ENCODE measurements around the gene FXYD4. TPM values are rescaled to one million over a fixed set of nuclear protein-coding genes. Genes with fewer than 3 reads are reported as not detected.
"Not testable (repeated sequence)": the region's sequence is repeated elsewhere in the genome, so short reads cannot be mapped to it uniquely, and the experiment has no call there.

Gene FXYD4
- total and polyA plus RNA-seq, 2 experiments from 2014 or later, result not detected

DNA sequence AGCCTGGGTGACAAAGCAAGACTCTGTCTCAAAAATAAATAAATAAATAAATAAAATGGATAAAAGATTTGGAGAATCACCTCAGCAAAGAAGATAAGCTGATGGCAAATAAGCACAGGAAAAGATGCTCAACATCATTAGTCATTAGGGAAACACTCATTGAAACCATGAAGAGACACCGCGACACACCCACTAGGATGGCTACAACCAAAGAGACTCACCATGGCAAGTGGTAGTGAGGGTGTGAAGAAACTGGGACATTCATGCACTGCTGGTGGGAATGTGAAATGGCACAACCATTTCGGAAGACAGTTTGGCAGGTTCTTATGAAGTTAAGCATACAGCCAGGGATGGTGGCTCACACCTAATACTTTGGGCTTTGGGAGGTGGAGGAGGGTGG lies 37.8 kb upstream of the FXYD4 start:
- Histone ChIP-seq H3K4me2 (ENCODE audit: unreplicated experiment) (no peak overlapping the region), H2AFZ (no peak overlapping the region), H3K4me1 (ENCODE audit: insufficient read depth) (no peaks in the 10 kb centered on the region), H3K4me3 (no peak overlapping the region), H3F3A (ENCODE audit: insufficient read depth) (no peaks in the 10 kb centered on the region), H3K27me3 (replicated peaks; ENCODE audit: insufficient read depth) (peaks cover 6% of the 10 kb centered on the region; the same call in 1 of the 2 replicates), H3K9me2 (ENCODE audit: insufficient read depth) (no peaks in the 10 kb centered on the region), H3K9me3 (ENCODE audit: low read depth) (no peaks in the 10 kb centered on the region), H3K79me2 (ENCODE audit: insufficient read depth) (no peaks in the 10 kb centered on the region), H3K36me3 (ENCODE audit: low read depth) (no peaks in the 10 kb centered on the region), H4K20me1 (ENCODE audit: insufficient read depth) (no peaks in the 10 kb centered on the region), H3K9ac (no peak overlapping the region), H3K27ac (no peak overlapping the region)
- in situ Hi-C loops (cut with MboI), result no loop called here
- DNase-seq, result no peak
- 77 to 93% methylated on average over 3 of the region's 3 CpGs for WGBS, 2 experiments (ENCODE audit: low coverage in 1 of 2, low lambda C conversion rate in 2 of 2, missing lambda C conversion rate in 2 of 2)
- TF ChIP-seq EZH2 (IDR thresholded peaks at IDR 0.05; ENCODE audit: insufficient read depth, poor library complexity, severe bottlenecking) (no peak), EZH2phosphoT487 (IDR thresholded peaks at IDR 0.05; ENCODE audit: insufficient read depth, low read depth) (no peak)

DNA sequence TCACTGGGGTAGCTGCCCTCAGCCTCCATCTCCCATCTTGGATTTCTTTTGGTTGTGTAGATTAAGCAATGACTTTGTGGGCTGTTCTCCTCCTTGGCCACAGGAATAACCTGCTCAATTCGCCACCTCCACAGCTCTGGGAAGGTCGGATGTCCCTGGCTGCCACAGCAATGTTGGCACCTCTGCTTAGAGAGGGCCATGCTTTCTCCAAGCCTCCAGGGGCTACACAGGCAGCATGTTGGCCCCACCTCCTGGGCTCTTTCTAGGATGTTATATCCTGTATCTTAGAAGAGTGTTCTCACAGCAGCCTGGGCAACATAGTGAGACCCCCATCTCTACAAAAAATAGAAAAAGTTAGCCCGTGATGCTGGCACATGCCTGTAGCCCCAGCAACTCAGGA lies 35.4 kb upstream of the FXYD4 start:
- no peak overlapping the region for H3K27ac ChIP-seq
- H3K79me2 ChIP-seq (ENCODE audit: insufficient read depth), result no peaks in the 10 kb centered on the region
- DNase-seq, result no peak
- H3K4me1 ChIP-seq (ENCODE audit: insufficient read depth), result no peaks in the 10 kb centered on the region
- no peaks in the 10 kb centered on the region for H3K9me2 ChIP-seq (ENCODE audit: insufficient read depth)
- peaks cover 17% of the 10 kb centered on the region; the same call in 1 of the 2 replicates for H3K27me3 ChIP-seq (replicated peaks; ENCODE audit: insufficient read depth)
- no peak for TF ChIP-seq EZH2 (IDR thresholded peaks at IDR 0.05; ENCODE audit: insufficient read depth, poor library complexity, severe bottlenecking)
- TF ChIP-seq EZH2phosphoT487 (IDR thresholded peaks at IDR 0.05; ENCODE audit: insufficient read depth, low read depth), result no peak
- 28 to 46% methylated on average over 3 of the region's 3 CpGs for WGBS, 2 experiments (ENCODE audit: low coverage in 1 of 2, low lambda C conversion rate in 2 of 2, missing lambda C conversion rate in 2 of 2)
- H3K9me3 ChIP-seq (ENCODE audit: low read depth), result no peaks in the 10 kb centered on the region
- no peaks in the 10 kb centered on the region for H4K20me1 ChIP-seq (ENCODE audit: insufficient read depth)
- no peaks in the 10 kb centered on the region for H3K36me3 ChIP-seq (ENCODE audit: low read depth)
- H3K4me2 ChIP-seq (ENCODE audit: unreplicated experiment), result no peak overlapping the region
- in situ Hi-C loops (cut with MboI), result no loop called here
- no peak overlapping the region for H3K4me3 ChIP-seq
- H3K9ac ChIP-seq, result no peak overlapping the region
- no peak overlapping the region for H2AFZ ChIP-seq
- no peaks in the 10 kb centered on the region for H3F3A ChIP-seq (ENCODE audit: insufficient read depth)

DNA sequence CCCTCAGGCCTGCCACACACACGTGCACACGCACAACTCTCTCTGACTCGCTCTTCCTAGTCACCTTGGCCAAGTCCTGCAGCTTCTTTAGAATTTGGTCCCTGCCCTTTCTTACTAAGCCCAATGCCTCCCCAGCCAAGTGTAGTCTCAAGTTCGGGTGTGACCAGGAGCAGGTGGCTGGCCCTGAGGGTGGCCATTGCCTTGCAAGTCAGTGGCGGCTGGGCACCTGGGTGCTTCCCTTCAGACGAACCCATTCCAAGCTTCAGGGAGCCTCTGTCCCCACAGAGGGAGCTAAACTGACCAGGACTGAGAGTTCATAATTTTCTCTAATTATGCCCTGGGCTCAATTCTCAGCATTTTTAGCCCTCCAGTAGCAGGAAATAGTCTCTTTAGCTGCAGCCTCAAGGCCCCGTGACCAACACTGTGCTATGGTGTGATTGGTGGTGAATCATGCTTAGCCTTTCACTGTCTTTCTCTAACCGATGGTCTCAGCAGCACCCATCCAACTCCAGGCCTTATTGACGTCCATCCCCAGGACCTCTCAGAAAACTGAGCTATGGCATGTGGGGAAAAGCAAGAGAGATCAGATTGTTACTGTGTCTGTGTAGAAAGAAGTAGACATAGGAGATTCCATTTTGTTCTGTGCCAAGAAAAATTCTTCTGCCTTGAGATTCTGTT lies 34.7 kb upstream of the FXYD4 start:
- Histone ChIP-seq H2AFZ (no peak overlapping the region), H3K36me3 (ENCODE audit: low read depth) (no peaks in the 10 kb centered on the region), H3K9me3 (ENCODE audit: low read depth) (no peaks in the 10 kb centered on the region), H3K4me3 (no peak overlapping the region), H3K9ac (no peak overlapping the region), H3K79me2 (ENCODE audit: insufficient read depth) (no peaks in the 10 kb centered on the region), H3K9me2 (ENCODE audit: insufficient read depth) (no peaks in the 10 kb centered on the region), H4K20me1 (ENCODE audit: insufficient read depth) (no peaks in the 10 kb centered on the region), H3K4me2 (ENCODE audit: unreplicated experiment) (no peak overlapping the region), H3K4me1 (ENCODE audit: insufficient read depth) (no peaks in the 10 kb centered on the region), H3K27ac (no peak overlapping the region), H3F3A (ENCODE audit: insufficient read depth) (no peaks in the 10 kb centered on the region), H3K27me3 (replicated peaks; ENCODE audit: insufficient read depth) (peaks cover 15% of the 10 kb centered on the region; the same call in 1 of the 2 replicates)
- 52 to 57% methylated on average over 9 of the region's 9 CpGs for WGBS, 2 experiments (ENCODE audit: low coverage in 1 of 2, low lambda C conversion rate in 2 of 2, missing lambda C conversion rate in 2 of 2)
- in situ Hi-C loops (cut with MboI), result no loop called here
- TF ChIP-seq EZH2 (IDR thresholded peaks at IDR 0.05; ENCODE audit: insufficient read depth, poor library complexity, severe bottlenecking), result no peak
- TF ChIP-seq EZH2phosphoT487 (IDR thresholded peaks at IDR 0.05; ENCODE audit: insufficient read depth, low read depth), result no peak
- DNase-seq, result no peak

DNA sequence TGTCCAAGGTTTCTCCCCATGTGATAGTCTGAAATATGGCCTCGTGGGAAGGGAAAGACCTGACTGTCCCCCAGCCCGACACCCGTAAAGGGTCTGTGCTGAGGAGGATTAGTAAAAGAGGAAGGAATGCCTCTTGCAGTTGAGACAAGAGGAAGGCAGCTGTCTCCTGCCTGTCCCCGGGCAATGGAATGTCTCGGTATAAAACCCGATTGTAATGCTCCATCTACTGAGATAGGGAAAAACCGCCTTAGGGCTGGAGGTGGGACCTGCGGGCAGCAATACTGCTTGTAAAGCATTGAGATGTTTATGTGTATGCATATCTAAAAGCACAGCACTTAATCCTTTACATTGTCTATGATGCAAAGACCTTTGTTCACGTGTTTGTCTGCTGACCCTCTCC lies 33.9 kb upstream of the FXYD4 start:
- not testable (repeated sequence) for DNase-seq

More for the DNA sequence above, 33.9 kb upstream of the FXYD4 start:
- H3K4me3 ChIP-seq; H3F3A ChIP-seq (ENCODE audit: insufficient read depth); H3K79me2 ChIP-seq (ENCODE audit: insufficient read depth); H3K27ac ChIP-seq; H3K36me3 ChIP-seq (ENCODE audit: low read depth); H3K4me2 ChIP-seq (ENCODE audit: unreplicated experiment); H2AFZ ChIP-seq; H3K9me2 ChIP-seq (ENCODE audit: insufficient read depth); in situ Hi-C loops (cut with MboI); H3K4me1 ChIP-seq (ENCODE audit: insufficient read depth); H4K20me1 ChIP-seq (ENCODE audit: insufficient read depth); H3K9me3 ChIP-seq (ENCODE audit: low read depth); H3K9ac ChIP-seq: not testable (repeated sequence)
- H3K27me3 ChIP-seq (replicated peaks; ENCODE audit: insufficient read depth), result peaks cover 14% of the 10 kb centered on the region; the same call in 1 of the 2 replicates
- WGBS, 2 experiments (ENCODE audit: low coverage in 1 of 2, low lambda C conversion rate in 2 of 2, missing lambda C conversion rate in 2 of 2), result 33 to 36% methylated on average over 7 to 9 of the region's 9 CpGs

Measured in GM23248 (cell line).